Loucy (cell line): ENCODE results near the gene DACT2.

Experiments used
- CTCF ChIP-seq: fragments of 200-600 bp; sonication (generic); conservative IDR thresholded peaks from 2 replicates; pipeline ENCODE4 v1.5.1; 2014; ENCODE audit warnings: mild to moderate bottlenecking, antibody characterized with exemption, low read length
- EZH2phosphoT487 ChIP-seq: fragments of 200-600 bp; IDR thresholded peaks from 2 replicates; pipeline ENCODE4 v1.6.1; 2018; ENCODE audit warnings: antibody characterized with exemption, mild to moderate bottlenecking, moderate library complexity, borderline replicate concordance

GRCh38 chr6:168343239-168344150 is 23.9 kb upstream of the DACT2 start:
- TF ChIP-seq CTCF = no peak
- TF ChIP-seq EZH2phosphoT487 = no peak
